Fibroblast of lung (primary cell): ENCODE results near the gene EPB41L1.

Experiments used
- EZH2 ChIP-seq: IDR thresholded peaks from 2 replicates; pipeline ENCODE4 v1.5.1; 2012; ENCODE audit warnings: low read length, control low read depth, mild to moderate bottlenecking; ENCODE audit errors: missing control alignments
- TF ChIP-seq, protein P1 (sequence below), 2 donors: IDR thresholded peaks in 1 of 2; conservative IDR thresholded peaks in 1 of 2; 1 replicate in 1 of 2; 2 replicates in 1 of 2; pipeline ENCODE4 v1.5.1; 2011 to 2012; ENCODE audit warnings: low read length in 2 of 2, control low read depth in 1 of 2, inconsistent platforms in 1 of 2, low read depth in 1 of 2, mild to moderate bottlenecking in 1 of 2

DNA sequence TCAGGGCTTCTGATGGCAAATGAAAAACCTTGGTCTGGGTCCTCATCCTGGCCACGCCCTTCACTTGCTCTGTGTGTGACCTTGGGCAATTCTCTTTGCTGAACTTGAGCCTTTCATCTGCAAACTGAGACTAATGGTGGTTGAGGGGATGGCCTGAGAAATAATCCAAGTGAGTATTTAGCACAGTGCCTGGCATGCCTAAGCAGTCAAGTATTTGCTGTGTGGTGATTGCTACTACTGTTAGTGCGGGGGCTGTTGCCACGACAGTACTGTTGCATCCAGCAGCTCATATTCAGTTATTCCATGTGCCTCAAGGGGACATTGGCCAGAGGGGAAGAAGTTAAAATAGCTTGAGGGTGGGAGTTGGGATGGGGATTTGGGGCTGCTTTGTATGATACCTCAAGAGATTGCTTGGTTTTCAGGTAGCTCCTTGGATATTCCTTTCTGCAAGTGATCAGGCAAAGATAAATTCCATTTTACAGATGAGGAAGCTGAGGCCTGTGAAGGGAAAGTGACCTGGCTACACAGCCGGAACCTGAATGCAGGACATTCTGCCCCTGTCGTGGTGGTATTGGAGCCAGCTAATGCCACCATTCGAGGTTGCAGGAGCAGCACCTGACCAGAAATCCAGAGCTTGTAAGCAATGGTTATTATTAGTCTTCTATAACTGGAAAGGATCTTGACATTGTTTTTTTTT is 45.1 kb upstream of the EPB41L1 start:
- TF ChIP-seq, protein P1, sequence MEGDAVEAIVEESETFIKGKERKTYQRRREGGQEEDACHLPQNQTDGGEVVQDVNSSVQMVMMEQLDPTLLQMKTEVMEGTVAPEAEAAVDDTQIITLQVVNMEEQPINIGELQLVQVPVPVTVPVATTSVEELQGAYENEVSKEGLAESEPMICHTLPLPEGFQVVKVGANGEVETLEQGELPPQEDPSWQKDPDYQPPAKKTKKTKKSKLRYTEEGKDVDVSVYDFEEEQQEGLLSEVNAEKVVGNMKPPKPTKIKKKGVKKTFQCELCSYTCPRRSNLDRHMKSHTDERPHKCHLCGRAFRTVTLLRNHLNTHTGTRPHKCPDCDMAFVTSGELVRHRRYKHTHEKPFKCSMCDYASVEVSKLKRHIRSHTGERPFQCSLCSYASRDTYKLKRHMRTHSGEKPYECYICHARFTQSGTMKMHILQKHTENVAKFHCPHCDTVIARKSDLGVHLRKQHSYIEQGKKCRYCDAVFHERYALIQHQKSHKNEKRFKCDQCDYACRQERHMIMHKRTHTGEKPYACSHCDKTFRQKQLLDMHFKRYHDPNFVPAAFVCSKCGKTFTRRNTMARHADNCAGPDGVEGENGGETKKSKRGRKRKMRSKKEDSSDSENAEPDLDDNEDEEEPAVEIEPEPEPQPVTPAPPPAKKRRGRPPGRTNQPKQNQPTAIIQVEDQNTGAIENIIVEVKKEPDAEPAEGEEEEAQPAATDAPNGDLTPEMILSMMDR (conservative IDR thresholded peaks at IDR 0.05 in 1 of 2, IDR thresholded peaks at IDR 0.05 in 1 of 2; ENCODE audit: low read depth in 1 of 2, low read length in 2 of 2): no peak
- no peak for TF ChIP-seq EZH2
